ENCODE results near the gene CAMTA1. TPM values are rescaled to one million over a fixed set of nuclear protein-coding genes. Genes with fewer than 3 reads are reported as not detected.

The CAMTA1 gene
- total RNA-seq, 2 experiments from 2014 or later = 43.9 to 73.3 TPM

DNA sequence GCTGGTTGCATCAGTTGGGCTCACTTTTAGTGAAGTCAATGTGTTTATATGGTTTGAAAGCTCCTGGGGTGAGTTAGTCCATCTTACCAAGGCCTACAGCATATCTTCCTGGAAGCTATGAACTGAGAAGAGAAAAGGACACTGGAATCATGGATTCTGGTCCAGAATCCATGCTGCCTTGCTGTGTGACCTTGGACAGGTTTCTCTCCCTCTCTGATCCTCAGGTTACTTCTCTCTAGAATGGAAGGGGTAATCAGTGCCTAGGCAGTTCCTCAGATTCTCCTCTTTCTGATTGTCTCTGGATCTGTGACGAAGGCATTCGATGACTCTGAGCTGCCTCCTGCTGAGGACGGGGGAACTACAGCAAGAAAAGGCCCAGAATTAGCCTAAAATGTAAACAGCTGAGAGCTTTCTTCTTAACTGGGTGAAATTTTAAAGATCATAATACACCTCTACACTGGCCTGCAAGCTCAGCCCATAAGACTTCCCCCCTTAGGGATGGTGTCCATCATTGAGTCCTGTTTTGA lies 560.9 kb downstream of the CAMTA1 start:
- H3K27ac ChIP-seq (ENCODE audit: low read depth, low read length, poor library complexity, severe bottlenecking) = no peak overlapping the region
- H4K20me1 ChIP-seq (ENCODE audit: insufficient read depth, low read length) = no peaks in the 10 kb centered on the region
- H3K4me2 ChIP-seq (ENCODE audit: low read length) = no peak overlapping the region
- no peak overlapping the region for H3K4me3 ChIP-seq (ENCODE audit: low read depth, low read length, poor library complexity, severe bottlenecking)
- no peaks in the 10 kb centered on the region for H3K9me2 ChIP-seq (ENCODE audit: insufficient read depth, low read length)
- TF ChIP-seq, protein P1, sequence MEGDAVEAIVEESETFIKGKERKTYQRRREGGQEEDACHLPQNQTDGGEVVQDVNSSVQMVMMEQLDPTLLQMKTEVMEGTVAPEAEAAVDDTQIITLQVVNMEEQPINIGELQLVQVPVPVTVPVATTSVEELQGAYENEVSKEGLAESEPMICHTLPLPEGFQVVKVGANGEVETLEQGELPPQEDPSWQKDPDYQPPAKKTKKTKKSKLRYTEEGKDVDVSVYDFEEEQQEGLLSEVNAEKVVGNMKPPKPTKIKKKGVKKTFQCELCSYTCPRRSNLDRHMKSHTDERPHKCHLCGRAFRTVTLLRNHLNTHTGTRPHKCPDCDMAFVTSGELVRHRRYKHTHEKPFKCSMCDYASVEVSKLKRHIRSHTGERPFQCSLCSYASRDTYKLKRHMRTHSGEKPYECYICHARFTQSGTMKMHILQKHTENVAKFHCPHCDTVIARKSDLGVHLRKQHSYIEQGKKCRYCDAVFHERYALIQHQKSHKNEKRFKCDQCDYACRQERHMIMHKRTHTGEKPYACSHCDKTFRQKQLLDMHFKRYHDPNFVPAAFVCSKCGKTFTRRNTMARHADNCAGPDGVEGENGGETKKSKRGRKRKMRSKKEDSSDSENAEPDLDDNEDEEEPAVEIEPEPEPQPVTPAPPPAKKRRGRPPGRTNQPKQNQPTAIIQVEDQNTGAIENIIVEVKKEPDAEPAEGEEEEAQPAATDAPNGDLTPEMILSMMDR (conservative IDR thresholded peaks at IDR 0.05; ENCODE audit: low read length) = no peak
- no peak for TF ChIP-seq EZH2phosphoT487 (IDR thresholded peaks at IDR 0.05; ENCODE audit: borderline replicate concordance, low read depth, low read length)
- BruUV-seq (replicated peaks) = no TSS peak
- POLR2A ChIA-PET = interaction anchor here (0.7 kb wide), 1 partner anchor 1993 kb away, joined by 3 read pairs; no protein-coding TSS in a partner anchor
- H3K4me1 ChIP-seq (ENCODE audit: insufficient read depth, low read length, poor library complexity, severe bottlenecking) = no peaks in the 10 kb centered on the region
- CTCF ChIA-PET (ENCODE audit: unreplicated experiment) = no interaction called here
- H3K36me3 ChIP-seq (ENCODE audit: insufficient read depth, low read length) = no peaks in the 10 kb centered on the region
- no peaks in the 10 kb centered on the region for H3K9me3 ChIP-seq (ENCODE audit: low read length)
- DNase-seq (ENCODE audit: low spot score) = no peak
- H3K79me2 ChIP-seq (ENCODE audit: insufficient read depth, low read depth, low read length) = no peaks in the 10 kb centered on the region
- no peak overlapping the region for H2AFZ ChIP-seq (ENCODE audit: low read length)
- intact Hi-C loops (cut with micrococcal nuclease; ENCODE audit: unreplicated experiment) = no loop called here

DNA sequence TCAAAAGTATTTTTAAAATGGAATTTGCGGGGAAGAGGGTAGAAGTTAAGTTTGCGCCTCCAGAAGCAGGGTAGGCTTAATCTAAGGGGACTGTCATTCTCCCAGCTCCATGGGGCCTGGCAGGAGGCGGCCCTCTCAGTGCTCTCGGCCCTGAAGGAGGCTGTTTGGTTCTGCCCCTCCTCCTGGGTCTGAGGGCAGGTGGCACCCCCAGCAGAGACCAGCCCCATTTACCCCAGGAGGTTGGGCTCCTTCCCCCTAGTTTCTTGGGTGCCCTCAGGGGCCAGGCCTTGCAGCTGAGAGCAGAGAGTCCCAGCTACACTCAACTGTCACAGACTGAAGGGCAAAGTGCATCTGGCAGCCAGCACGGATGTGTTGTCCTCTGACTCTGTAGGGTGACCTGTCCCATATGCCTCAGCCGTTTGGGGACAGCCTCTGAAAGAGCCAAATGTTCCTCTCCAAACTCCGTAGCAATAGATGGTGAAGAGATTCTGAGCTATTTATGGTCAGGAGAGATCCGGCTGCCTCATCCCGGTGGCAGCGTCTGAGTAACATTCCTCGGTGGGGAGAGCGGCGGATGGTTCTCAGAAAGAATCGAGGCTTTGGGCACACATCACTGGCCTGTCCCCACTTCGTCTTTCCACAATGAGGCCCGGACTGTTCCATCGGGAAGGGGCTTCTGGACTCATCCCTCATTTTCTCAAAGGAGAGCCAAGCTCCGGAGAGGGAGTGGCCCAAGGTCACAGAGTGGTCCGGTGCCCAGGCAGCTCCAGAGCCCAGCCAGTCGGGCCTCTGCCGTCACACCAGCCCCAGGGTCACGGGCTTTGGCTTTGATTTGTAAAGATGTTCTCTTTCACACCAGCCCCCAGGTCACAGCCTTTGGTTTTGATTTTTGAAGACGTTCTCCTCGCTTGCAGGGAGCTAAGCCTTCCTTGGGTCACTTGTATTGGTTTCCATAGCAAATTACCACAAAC lies 561.6 kb downstream of the CAMTA1 start:
- Histone ChIP-seq H3K36me3 (ENCODE audit: insufficient read depth, low read length) (no peaks in the 10 kb centered on the region), H3K4me1 (ENCODE audit: insufficient read depth, low read length, poor library complexity, severe bottlenecking) (no peaks in the 10 kb centered on the region), H4K20me1 (ENCODE audit: insufficient read depth, low read length) (no peaks in the 10 kb centered on the region), H3K4me3 (ENCODE audit: low read depth, low read length, poor library complexity, severe bottlenecking) (no peak overlapping the region), H3K27ac (ENCODE audit: low read depth, low read length, poor library complexity, severe bottlenecking) (no peak overlapping the region), H3K4me2 (ENCODE audit: low read length) (no peak overlapping the region), H3K79me2 (ENCODE audit: insufficient read depth, low read depth, low read length) (no peaks in the 10 kb centered on the region), H3K9me2 (ENCODE audit: insufficient read depth, low read length) (no peaks in the 10 kb centered on the region), H2AFZ (ENCODE audit: low read length) (no peak overlapping the region), H3K9me3 (ENCODE audit: low read length) (no peaks in the 10 kb centered on the region)
- CTCF ChIA-PET (ENCODE audit: unreplicated experiment) = no interaction called here
- POLR2A ChIA-PET = no interaction called here
- TF ChIP-seq EZH2phosphoT487 (IDR thresholded peaks at IDR 0.05; ENCODE audit: borderline replicate concordance, low read depth, low read length) = no peak
- TF ChIP-seq, protein P1 (conservative IDR thresholded peaks at IDR 0.05; ENCODE audit: low read length) = no peak
- intact Hi-C loops (cut with micrococcal nuclease; ENCODE audit: unreplicated experiment) = no loop called here
- no peak for DNase-seq (ENCODE audit: low spot score)
- no TSS peak for BruUV-seq (replicated peaks)

DNA sequence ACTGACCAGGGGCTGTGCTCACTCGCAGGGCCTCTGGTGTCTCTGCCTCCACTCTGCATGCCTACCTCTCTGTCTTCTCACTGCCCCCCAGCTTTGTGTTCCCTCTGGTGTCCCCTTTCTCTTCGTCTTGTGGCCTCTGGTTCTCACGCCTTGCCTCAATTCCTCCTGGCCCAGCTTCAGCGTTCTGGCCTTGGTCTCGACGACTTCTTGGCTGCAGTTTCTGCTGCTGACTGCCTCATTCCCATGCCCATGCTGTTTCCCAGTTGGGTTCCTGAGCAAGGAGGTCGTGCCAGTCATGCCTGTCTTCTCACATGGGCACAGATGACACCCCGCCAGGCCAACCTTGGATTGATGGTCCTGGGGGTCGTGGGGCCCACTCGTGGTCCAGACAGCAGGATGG lies 562.8 kb downstream of the CAMTA1 start:
- Histone ChIP-seq H3K9me3 (ENCODE audit: low read length) (no peaks in the 10 kb centered on the region), H3K27ac (ENCODE audit: low read depth, low read length, poor library complexity, severe bottlenecking) (no peak overlapping the region), H4K20me1 (ENCODE audit: insufficient read depth, low read length) (no peaks in the 10 kb centered on the region), H3K4me1 (ENCODE audit: insufficient read depth, low read length, poor library complexity, severe bottlenecking) (no peaks in the 10 kb centered on the region), H3K79me2 (ENCODE audit: insufficient read depth, low read depth, low read length) (no peaks in the 10 kb centered on the region), H3K36me3 (ENCODE audit: insufficient read depth, low read length) (no peaks in the 10 kb centered on the region), H3K4me3 (ENCODE audit: low read depth, low read length, poor library complexity, severe bottlenecking) (no peak overlapping the region), H3K9me2 (ENCODE audit: insufficient read depth, low read length) (no peaks in the 10 kb centered on the region), H3K4me2 (ENCODE audit: low read length) (no peak overlapping the region), H2AFZ (ENCODE audit: low read length) (no peak overlapping the region)
- ChIA-PET POLR2A (no interaction called here), CTCF (ENCODE audit: unreplicated experiment) (no interaction called here)
- intact Hi-C loops (cut with micrococcal nuclease; ENCODE audit: unreplicated experiment) = no loop called here
- BruUV-seq (replicated peaks) = no TSS peak
- TF ChIP-seq, protein P1 (conservative IDR thresholded peaks at IDR 0.05; ENCODE audit: low read length) = no peak
- no peak for TF ChIP-seq EZH2phosphoT487 (IDR thresholded peaks at IDR 0.05; ENCODE audit: borderline replicate concordance, low read depth, low read length)
- DNase-seq (ENCODE audit: low spot score) = no peak
